ENCODE measurements around the gene STAT6.
A peak's percentile ranks its signal among the peaks of the same experiment; 100 is the strongest.

The STAT6 gene

GRCh38 chr12:57101892-57102695 is 9.1 kb downstream of the STAT6 start:
- DNase-seq (ENCODE audit: low read depth) = no peak

- DNase-seq (ENCODE audit: low read depth) = no peak
Measured at GRCh38 chr12:57099766-57100165, 11.4 kb downstream of the STAT6 start.

GRCh38 chr12:57099047-57099714 is 12.0 kb downstream of the STAT6 start:
- no peak for DNase-seq (ENCODE audit: low read depth)

- DNase-seq (ENCODE audit: low read depth) = no peak
Measured at GRCh38 chr12:57098546-57098945, 12.6 kb downstream of the STAT6 start.

- DNase-seq (ENCODE audit: low read depth) = no peak
Measured at GRCh38 chr12:57097554-57097835, 13.7 kb downstream of the STAT6 start.

- DNase-seq (ENCODE audit: low read depth) = no peak
Measured at GRCh38 chr12:57096748-57097553, 14.2 kb downstream of the STAT6 start.

GRCh38 chr12:57096099-57096572 is 15.0 kb downstream of the STAT6 start:
- no peak for DNase-seq (ENCODE audit: low read depth)

- no peak for DNase-seq (ENCODE audit: low read depth)
Measured at GRCh38 chr12:57095440-57095839, 15.7 kb downstream of the STAT6 start.

- no peak for DNase-seq (ENCODE audit: low read depth)
Measured at GRCh38 chr12:57094208-57095160, 16.7 kb downstream of the STAT6 start.

GRCh38 chr12:57093415-57094207 is 17.6 kb downstream of the STAT6 start:
- peak; percentile 77 for DNase-seq (ENCODE audit: low read depth)

- DNase-seq (ENCODE audit: low read depth) = no peak
Measured at GRCh38 chr12:57092876-57093414, 18.2 kb downstream of the STAT6 start.

GRCh38 chr12:57092529-57092862 is 18.7 kb downstream of the STAT6 start:
- DNase-seq (ENCODE audit: low read depth) = no peak

GRCh38 chr12:57091638-57092528 is 19.3 kb downstream of the STAT6 start:
- DNase-seq (ENCODE audit: low read depth) = no peak

GRCh38 chr12:57090924-57091637 is 20.1 kb downstream of the STAT6 start:
- no peak for DNase-seq (ENCODE audit: low read depth)

GRCh38 chr12:57090490-57090889 is 20.7 kb downstream of the STAT6 start:
- no peak for DNase-seq (ENCODE audit: low read depth)

GRCh38 chr12:57089271-57090245 is 21.6 kb downstream of the STAT6 start:
- DNase-seq (ENCODE audit: low read depth) = no peak

- peak; percentile 96 for DNase-seq (ENCODE audit: low read depth)
Measured at GRCh38 chr12:57088354-57089270, 22.6 kb downstream of the STAT6 start, which contains the start of gene NAB2. Gene NAB2, plus strand, starts transcription at chr12:57089114. Its CDS starts 158 bp downstream, at chr12:57089272.
